ENCODE measurements around the gene DYNLL2.
A peak's percentile ranks its signal among the peaks of the same experiment; 100 is the strongest.
"Not testable (repeated sequence)": the region's sequence is repeated elsewhere in the genome, so short reads cannot be mapped to it uniquely, and the experiment has no call there.

The DYNLL2 gene

DNA sequence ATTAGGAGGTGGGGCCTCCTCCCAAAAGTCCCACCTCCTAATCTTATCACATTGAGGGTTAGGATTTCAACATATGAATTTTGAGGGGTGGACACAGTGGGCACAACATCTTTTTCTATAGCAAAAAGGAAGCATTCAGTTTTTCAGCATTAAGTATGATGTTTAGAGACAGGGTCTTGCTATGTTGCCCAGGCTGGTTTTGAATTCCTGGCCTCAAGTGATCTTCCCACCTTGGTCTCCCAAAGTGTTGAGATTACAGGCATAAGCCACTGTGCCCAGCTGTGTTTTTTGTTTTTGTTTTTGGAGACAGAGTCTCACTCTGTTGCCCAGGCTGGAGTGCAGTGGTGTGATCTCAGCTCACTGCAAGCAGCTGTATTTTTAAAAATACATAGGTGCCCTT lies 18.7 kb downstream of the DYNLL2 start:
- DNase-seq (ENCODE audit: low spot score): not testable (repeated sequence)

DNA sequence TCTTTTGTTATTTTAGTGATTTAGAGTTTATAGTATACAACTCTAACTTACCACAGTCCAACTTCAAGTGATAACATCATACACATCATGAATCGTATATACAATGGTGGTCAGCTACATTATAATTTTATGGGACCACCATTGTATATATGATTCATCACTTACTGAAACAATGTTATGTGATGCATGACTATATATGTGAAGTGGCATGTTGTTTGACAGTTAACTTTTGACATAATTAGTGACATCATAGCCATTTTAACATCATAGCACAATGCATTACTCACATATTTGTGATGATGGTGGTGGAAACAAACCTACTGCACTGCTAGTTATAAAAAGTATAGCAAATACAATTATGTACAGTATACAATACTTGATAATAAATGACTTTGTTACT lies 21.9 kb downstream of the DYNLL2 start:
- DNase-seq (ENCODE audit: low spot score): no peak

DNA sequence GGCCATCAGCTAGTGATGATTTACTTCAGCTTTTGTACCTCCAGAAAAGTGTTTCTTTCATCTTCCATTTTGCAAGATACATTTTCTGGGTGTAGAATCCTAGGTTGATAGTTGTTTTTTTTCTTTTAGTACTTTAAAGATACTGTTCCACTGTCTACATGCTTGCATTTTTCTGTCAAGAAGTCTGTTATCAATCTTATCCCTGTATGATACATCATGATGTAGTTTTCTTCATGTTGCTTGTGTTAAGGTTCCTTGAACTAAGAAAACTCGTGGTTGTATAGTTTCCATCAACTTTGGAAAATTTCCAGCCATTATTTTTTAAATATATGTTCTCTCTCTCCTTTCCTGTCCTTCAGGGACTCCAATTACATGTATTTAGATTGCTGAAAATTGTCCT lies 24.1 kb downstream of the DYNLL2 start:
- DNase-seq (ENCODE audit: low spot score): no peak

DNA sequence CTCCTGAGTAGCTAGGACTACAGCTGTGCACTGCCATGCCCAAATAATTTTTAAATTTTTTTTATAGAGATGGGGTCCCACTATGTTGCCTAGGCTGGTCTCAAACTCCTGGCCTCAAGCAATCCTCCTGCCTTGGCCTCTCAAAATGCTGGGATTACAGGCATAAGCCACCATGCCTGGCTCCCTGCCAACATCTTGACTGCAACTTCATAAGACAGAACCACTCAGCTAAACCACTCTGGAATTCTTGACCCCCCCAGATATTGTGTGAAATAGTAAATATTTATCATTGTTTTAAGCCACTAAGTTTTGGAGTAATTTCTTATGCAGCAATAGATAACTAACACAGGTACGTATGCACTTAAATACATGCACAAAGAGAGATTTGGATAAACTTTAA lies 26.0 kb downstream of the DYNLL2 start:
- no peak for DNase-seq (ENCODE audit: low spot score)

DNA sequence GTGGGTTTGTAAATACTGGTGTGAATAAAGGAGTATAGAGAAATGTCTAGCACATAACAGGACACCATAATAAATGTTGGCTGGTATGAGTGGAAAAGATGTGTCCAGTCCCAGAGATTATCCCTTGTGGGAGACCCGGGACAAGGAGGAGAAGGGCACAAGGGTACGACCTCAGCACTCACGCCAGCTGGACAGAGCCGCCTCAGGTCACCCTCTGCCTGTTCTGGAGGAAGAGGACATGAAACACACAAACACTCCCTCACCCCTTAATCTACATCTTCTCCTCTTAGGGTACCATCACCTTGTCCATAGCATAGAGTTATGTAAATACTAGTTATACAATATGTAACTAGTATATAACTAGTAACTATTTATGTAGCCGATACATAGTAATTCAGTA lies 26.8 kb downstream of the DYNLL2 start:
- no peak for DNase-seq (ENCODE audit: low spot score)

DNA sequence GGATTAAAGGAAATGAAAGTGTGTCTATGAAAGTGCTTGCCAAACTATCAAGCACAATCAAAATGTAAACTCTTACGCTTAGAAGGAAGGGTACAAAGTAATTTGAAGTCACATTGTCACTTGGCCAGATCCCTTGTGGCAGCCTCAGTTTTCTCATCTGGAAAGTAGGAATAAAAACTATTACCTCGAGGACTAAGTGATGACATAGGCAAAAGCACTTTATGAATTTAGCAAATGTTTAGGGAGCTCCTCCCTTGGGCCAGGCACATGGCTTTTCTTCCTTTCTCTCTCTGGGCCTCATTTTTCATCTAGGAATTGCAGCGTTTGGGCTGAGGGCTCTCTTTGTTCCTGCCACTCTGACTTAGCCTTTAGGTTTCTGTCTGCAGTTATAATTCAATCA lies 28.5 kb downstream of the DYNLL2 start:
- no peak for DNase-seq (ENCODE audit: low spot score)

DNA sequence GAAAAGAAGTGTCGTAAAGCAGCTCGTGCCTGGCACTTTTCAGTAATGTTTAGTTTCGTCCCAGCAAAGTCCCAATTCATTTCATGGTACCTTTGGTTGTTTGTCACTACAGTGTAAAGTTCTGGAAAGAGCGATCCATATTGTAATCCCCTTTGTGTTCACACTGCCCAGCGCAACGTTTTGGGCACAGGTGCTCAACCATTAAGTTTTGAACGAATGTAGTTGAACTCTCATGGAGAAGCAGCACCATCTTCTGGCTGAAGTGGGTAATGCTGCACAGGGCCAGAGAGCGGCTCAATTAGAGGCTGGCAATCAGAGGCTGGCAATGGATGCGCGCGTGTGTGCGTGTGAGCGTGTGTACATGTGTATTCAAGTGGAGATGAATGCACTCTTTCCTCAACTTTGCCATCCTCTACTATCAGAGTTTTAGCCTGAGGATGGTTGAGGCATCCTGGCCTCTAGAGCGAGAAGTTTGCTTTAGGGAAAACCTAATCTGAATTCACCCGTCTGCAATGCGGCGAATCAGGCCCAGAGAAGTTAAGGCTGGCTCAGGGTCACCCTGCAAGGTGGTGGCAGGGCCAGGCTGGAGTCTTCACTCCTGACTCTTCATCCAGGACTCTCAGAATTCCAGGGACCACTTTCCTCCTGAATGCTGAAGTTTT lies 29.9 kb downstream of the DYNLL2 start:
- DNase-seq (ENCODE audit: low spot score): peak; percentile 84

DNA sequence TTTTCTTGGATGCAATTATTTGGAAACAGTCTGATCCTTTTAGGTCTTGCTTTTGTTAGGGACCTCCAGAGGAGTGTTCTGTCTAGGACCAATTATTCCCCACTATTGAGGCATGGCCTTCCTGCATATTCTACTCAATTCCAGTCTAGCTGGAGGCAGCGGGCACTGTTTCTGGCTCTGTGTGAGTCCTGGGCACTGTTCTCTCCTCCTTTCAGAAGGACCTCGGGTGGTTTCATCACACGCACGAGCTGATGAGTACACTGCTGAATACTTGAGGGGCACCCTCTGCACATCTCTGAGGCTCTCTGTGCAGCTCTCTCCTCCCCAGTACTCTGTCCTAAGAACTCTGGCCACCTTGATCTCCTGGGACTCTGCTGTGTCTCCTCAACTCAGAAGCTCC lies 30.7 kb downstream of the DYNLL2 start:
- DNase-seq (ENCODE audit: low spot score): no peak

DNA sequence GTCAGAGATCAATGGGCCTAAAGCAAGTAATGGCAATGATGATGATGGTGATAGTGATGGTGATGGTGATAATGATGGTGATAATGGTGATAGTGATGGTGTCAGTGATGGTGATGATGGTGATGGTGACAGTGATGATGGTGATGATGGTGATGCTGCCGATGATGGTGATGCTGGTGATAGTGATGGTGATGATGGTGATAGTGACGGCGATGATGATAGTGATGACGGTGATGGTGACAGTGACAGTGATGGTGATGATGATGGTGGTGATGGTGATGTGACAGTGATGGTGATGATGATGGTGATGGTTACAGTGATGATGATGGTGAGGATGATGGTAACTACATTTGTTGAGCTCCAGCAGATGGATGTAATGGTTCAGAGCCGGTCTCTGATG lies 34.2 kb downstream of the DYNLL2 start:
- DNase-seq (ENCODE audit: low spot score): no peak

DNA sequence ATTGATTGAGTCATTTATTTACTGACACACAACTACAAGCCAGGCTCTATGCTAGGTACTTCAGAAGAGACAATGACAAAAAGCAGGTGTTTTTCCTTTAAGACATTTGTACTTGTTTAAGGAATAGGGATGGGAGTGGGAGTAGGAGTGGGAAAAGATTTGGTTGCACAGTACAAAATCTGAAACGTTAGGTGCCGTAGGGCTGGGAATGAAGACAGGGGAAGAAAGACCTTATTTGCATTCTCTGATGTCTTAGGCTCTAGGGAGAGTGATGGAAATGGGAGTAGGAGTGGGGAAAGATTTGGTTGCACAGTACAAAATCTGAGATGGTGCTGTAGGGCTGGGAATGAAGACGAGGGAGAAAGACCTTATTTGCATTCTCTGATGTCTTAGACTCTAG lies 36.3 kb downstream of the DYNLL2 start:
- no peak for DNase-seq (ENCODE audit: low spot score)

DNA sequence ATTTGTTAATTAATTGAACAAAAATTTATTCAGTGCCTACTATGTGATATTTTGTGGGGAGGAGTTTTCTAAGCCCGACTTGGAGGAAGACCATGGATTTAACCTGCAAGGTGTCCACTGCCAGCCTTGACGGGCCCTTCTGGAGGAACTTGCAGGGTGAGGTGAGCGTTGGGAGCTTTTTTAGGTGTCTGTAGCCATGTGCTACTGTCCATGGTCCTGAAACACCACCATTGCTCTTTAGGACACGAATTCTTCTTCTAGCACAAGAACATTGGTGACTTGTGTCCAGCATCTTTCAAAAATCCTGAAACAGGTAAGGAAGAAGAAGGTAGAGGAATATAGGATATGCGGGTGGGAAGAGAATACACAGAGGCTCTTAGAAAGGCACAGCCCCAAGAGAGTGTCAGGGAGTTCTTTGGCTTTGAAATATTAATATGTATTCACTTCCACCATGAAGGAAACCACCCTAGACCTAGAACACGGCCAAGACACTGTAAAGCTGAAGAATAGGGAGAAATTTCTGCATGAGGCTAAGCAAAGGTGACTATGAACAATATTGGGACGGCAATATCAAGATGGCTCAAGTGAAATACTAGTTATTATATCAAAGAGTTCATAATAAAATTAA lies 37.1 kb downstream of the DYNLL2 start:
- DNase-seq (ENCODE audit: low spot score): peak; percentile 13

DNA sequence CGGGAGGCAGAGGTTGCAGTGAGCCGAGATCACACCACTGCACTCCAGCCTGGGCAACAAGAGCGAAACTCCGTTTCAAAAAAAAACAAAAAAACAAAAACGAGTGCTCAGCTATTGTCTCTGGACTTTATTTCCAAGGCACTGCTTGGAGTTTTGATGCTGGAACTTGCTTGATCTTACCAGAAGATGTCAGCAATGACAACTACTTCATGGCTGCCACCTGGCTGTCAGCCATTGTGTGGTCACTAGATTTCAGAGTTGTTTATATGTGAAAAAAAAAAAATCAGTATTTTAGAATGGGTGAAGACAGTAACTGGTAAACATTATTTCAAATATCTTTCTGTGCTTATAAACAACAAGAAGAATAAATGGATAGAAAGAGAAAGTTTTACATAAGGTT lies 38.7 kb downstream of the DYNLL2 start:
- peak; percentile 35 for DNase-seq (ENCODE audit: low spot score)

DNA sequence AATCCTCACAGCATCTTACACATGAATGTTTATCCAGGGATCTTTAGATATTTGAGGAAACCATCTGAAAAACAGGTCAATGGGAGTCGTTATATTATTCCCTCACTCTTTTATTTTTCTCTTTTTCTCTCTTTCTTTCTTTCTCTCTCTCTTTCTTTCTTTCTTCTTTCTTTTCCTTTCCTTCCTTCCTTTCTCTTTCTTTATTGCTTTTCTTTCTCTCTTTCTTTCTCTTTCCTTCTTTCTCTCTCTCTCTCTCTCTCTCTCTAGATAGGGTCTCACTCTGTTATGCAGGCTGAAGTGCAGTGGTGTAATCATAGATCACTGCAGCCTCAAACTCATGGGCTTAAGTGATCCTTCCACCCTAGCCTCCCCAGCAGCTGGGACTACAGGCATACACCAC lies 44.6 kb downstream of the DYNLL2 start:
- no peak for DNase-seq (ENCODE audit: low spot score)

DNA sequence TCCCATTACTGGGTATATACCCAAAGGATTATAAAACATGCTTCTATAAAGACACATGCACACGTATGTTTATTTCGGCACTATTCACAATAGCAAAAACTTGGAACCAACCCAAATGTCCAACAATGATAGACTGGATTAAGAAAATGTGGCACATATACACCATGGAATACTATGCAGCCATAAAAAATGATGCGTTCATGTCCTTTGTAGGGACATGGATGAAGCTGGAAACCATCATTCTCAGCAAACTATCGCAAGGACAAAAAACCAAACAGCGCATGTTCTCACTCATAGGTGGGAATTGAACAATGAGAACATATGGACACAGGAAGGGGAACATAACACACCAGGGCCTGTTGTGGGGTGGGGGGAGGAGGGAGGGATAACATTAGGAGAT lies 49.5 kb downstream of the DYNLL2 start:
- not testable (repeated sequence) for DNase-seq (ENCODE audit: low spot score)

DNA sequence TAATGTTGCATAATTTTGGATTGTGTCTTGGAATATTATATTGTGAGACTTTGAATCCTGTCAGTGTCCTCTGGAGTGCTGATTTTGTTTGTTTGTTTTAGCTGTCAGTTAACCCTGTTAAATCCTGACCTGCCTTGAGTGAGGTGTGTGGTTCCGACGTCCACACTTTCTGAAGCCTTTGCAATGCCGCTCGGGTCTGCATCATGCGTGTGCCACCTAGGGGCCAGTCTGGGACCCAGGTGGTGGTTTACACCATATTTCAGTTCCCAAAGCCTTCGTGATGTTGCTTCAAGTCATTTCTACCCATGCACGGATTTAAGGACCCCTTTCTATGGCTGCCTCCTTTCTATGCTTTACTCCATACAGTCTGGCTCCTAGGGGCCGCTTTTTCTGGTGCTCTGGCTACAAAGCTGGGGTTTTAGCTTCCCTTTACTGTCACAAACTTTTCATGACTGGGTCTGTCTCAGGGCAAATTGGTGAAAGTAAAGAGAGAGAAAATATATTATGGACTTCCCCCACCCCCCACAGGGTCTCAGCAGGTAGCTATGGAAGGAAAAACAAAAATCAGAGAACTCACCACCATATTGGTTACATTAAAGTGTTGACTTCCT lies 53.6 kb downstream of the DYNLL2 start:
- DNase-seq (ENCODE audit: low spot score): no peak

DNA sequence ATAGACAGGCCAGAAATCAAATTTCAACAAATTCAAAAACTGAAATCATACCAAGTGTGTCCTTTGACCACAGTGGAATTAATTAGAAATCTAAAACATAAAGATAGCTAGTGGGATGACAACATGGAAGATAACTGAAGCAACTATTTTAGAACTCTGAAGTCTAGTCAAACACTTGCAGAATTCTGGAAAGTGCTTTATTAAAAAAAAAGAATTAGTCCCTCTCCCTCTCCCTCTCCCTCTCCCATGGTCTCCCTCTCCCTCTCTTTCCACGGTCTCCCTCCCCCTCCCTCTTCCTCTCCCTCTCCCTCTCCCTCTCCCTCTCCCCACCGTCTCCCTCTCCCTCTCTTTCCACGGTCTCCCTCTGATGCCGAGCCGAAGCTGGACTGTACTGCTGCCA lies 58.3 kb downstream of the DYNLL2 start:
- no peak for DNase-seq (ENCODE audit: low spot score)

DNA sequence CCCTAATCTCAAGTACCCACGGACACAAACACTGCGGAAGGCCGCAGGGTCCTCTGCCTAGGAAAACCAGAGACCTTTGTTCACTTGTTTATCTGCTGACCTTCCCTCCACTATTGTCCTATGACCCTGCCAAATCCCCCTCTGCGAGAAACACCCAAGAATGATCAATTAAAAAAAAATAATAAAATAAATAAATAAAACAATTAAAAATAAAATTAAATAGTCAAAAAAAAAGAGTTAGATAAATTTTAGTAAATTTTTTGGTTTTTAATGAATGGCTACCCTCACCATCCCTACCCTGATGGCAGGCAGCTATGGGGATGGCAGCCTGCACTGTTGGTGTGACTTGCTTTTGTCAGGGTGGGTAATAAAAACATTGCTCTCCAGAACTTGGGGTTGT lies 60.1 kb downstream of the DYNLL2 start:
- not testable (repeated sequence) for DNase-seq (ENCODE audit: low spot score)

DNA sequence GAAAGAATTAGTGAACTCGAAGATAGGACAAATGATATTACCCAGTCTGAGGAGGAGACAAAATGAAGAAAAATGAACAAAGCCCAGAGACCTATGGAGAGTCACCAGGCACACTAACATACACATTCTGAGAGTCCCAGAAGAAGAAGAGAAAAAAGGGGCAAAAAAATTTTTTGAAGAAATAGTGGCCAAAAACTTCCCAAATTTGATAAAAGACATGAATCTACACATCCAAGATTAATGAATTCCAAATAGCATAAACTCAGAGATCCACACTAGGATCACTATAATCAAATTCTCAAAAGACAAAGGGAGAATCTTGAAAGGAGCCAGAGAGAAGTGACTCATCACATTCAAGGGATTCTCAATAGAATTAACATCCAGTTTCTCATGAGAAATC lies 61.6 kb downstream of the DYNLL2 start:
- no peak for DNase-seq (ENCODE audit: low spot score)

Data from Ammon's horn (tissue), 1 donor.